Bronchial epithelial cell (primary cell): Measurements from ENCODE around the gene URGCP. TPM values are rescaled to one million over a fixed set of nuclear protein-coding genes. Genes with fewer than 3 reads are reported as not detected.

Experiments
- DNase-seq: peaks from one replicate; pipeline ENCODE4 v3.0.0-alpha.2; 2010; ENCODE audit warnings: low read depth
- FAIRE-seq: peaks from 2 replicates; lab custom pipeline; 2011; peaks lifted over from hg19 to GRCh38; lab: Jason Lieb, UNC
- H3K27me3 ChIP-seq: 2 replicates; pipeline ENCODE4 v1.5.1; 2011; ENCODE audit warnings: low read length; ENCODE audit not compliant: control insufficient read depth, insufficient read depth
- H3K36me3 ChIP-seq: 2 replicates; pipeline ENCODE4 v1.5.1; 2011; ENCODE audit warnings: low read length; ENCODE audit not compliant: control insufficient read depth, insufficient read depth
- H3K4me3 ChIP-seq: 2 replicates; pipeline ENCODE4 v1.5.1; 2011; ENCODE audit warnings: mild to moderate bottlenecking, low read depth, low read length, control low read depth
- total RNA-seq: library from RNA; depleted of rRNA; stranded (reverse); fragments of >200 nt; gene quantifications from 2 replicates; pipeline ENCODE4 v1.2.1, GENCODE V29; 2014
- TF ChIP-seq, protein P1 (sequence below): IDR thresholded peaks from 2 replicates; pipeline ENCODE4 v1.5.1; 2011; ENCODE audit warnings: mild to moderate bottlenecking, moderate library complexity, low read length, control low read depth, inconsistent platforms; ENCODE audit not compliant: insufficient read depth, severe bottlenecking

URGCP gene
- total RNA-seq, 1 donor from 2014 or later: 31.3 TPM

DNA sequence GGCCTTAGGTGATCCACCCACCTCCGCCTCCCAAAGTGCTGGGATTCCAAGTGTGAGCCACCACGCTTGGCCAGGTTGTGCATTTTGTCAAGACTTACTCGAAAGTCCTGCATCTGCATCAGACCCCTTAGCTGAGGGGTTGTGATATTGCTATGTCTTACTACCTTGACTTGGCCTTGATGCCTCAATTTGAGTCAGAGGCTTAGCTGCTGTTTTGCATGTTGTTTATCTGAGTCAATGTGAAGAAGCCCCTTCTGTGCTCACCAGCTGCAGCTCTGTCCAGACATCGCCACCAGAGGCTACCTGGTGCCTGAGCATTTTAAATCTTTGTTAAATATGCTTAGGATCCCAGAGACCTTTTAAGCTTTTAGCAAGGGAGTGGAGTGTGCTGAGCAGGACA, 37.9 kb upstream of the URGCP start:
- DNase-seq: no peak
- Histone ChIP-seq H3K27me3 (no peaks in the 10 kb centered on the region), H3K4me3 (no peak overlapping the region), H3K36me3 (no peaks in the 10 kb centered on the region)
- TF ChIP-seq, protein P1, sequence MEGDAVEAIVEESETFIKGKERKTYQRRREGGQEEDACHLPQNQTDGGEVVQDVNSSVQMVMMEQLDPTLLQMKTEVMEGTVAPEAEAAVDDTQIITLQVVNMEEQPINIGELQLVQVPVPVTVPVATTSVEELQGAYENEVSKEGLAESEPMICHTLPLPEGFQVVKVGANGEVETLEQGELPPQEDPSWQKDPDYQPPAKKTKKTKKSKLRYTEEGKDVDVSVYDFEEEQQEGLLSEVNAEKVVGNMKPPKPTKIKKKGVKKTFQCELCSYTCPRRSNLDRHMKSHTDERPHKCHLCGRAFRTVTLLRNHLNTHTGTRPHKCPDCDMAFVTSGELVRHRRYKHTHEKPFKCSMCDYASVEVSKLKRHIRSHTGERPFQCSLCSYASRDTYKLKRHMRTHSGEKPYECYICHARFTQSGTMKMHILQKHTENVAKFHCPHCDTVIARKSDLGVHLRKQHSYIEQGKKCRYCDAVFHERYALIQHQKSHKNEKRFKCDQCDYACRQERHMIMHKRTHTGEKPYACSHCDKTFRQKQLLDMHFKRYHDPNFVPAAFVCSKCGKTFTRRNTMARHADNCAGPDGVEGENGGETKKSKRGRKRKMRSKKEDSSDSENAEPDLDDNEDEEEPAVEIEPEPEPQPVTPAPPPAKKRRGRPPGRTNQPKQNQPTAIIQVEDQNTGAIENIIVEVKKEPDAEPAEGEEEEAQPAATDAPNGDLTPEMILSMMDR: no peak
- no peak for FAIRE-seq

DNA sequence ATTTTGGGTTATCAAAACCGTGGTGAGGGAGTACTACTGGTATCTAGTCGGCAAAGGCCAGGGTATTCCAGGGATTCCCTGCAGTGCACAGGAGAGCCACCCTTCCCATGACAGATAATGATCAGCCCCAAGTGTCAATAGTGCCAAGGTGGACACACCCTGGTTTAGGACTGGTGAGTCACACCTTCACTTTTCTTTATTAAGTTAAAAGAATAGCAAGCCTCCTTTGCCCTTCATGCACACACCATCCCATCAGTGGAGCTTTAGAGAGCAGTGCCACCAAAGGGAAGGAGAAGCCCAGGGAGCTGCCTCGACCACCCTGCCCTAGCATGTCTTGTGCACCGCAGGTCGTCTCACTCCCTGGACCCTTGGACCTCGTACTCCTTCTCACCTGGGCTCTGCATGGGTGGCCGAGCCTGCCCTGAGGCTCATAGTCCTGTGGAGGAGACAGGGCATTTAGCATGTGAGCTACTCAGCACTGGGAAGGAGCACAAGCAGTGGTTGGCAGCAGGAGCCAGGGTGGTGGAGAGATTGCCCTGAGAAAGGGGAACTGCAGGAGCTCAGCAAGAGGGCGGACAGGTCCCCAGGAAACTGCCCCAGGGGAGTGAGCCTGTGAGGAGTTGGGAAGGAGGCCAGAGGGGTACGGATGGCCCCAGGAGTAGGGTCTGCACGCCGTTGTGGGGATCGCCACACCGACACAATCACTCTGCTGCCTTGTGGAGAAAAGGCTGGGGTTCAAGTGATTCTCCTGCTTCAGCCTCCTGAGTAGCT, 37.2 kb upstream of the URGCP start:
- H3K4me3 ChIP-seq: no peak overlapping the region
- DNase-seq: peak; percentile 19
- H3K36me3 ChIP-seq: no peaks in the 10 kb centered on the region
- FAIRE-seq: no peak
- H3K27me3 ChIP-seq: no peaks in the 10 kb centered on the region
- TF ChIP-seq, protein P1: no peak

DNA sequence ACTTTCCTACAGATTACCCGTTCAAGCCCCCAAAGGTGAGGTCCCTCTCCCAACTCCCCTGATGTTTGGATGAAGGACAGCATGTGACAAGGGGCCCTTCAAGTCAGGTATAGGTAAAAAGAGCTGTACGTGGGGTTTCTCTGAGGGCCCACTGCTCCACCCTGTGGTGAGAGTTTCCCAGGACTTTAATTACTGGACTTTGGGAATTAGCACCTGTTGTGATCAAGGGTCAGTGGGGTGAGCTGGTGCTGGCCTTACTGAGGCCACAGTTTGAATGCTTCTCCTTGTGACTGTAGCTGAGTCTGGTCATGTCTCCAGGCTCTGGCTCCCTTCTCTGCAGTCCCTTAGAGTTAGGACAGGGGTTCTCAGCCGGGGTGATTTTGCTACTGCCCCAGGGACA, 36.6 kb upstream of the URGCP start:
- no peak overlapping the region for H3K4me3 ChIP-seq
- TF ChIP-seq, protein P1: peak; percentile 33
- H3K36me3 ChIP-seq: no peaks in the 10 kb centered on the region
- FAIRE-seq: no peak
- no peaks in the 10 kb centered on the region for H3K27me3 ChIP-seq
- no peak for DNase-seq

DNA sequence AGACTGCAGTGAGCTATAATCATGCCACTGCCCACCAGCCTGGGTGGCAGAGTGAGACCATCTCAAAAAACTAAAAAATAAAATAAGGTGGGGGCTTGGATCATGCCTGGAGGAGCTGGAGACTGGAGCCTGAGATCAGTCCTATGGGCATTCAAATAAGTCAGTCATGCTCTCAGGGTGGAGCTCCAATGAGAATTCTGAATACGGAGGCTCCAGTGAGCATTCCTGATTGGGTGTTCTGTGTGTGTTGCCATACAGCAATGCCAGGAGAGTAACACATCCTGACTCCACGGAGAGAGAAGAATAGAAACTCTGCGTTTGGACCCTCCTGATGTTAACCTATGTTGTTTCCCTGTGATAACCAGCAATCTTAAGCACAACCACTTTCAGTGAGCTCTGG, 35.9 kb upstream of the URGCP start:
- FAIRE-seq: no peak
- no peak for DNase-seq
- Histone ChIP-seq H3K36me3 (no peaks in the 10 kb centered on the region), H3K27me3 (no peaks in the 10 kb centered on the region), H3K4me3 (no peak overlapping the region)
- TF ChIP-seq, protein P1: no peak

DNA sequence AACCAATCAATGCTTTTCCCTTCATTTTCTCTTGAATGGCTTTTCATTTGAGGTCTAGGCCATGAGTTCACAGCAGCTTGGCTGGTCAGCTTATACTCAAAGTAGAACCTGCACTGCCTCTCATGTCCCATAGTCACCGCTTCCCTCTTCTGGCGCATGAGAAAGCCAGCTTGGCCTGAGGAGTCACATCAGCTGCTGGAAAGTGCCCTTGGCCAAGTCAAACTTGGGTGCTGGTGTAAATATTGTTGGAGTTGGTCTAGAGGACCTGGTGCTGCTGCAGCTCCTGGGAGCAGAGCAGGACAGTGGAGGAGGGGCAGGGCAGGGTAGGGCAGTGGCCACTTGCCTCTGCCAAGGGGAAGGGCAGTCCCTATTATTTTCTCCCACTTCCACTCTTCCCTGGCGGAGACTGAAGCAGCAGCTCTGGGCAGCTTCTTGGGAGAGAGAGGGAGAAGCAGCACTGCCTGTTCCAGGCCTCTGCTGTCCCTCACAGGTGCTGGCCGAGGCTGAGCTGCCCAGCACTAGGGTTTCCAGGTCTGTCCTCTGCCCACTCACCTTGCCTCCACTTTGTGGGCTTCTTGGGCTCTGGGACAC, 32.6 kb upstream of the URGCP start:
- no peak for FAIRE-seq
- DNase-seq: no peak
- TF ChIP-seq, protein P1: no peak
- no peak overlapping the region for H3K4me3 ChIP-seq
- no peaks in the 10 kb centered on the region for H3K36me3 ChIP-seq
- H3K27me3 ChIP-seq: no peaks in the 10 kb centered on the region
